Caco-2 (cell line): ENCODE results near the gene LIN28A. TPM values are rescaled to one million over a fixed set of nuclear protein-coding genes. Genes with fewer than 3 reads are reported as not detected.

Experiments used
- BruUV-seq: library from RNA; stranded (reverse); fragments of 400-500 nt; replicated peaks from 2 replicates; lab custom pipeline; 2021; lab: Mats Ljungman, UMichigan
- CTCF ChIA-PET: fragments of 300-600 bp; sonication (Branson Sonifier 250); formaldehyde crosslinking; loops from one replicate; lab custom pipeline; 2022; ENCODE audit warnings: antibody characterized with exemption; lab: Charles Lee
- POLR2A ChIA-PET: fragments of 300-600 bp; sonication (Branson Sonifier 250); formaldehyde crosslinking; loops from one replicate; lab custom pipeline; 2022; ENCODE audit warnings: antibody characterized with exemption; lab: Charles Lee
- DNase-seq, 2 experiments: peaks; one replicate each; pipeline versions ENCODE4 v3.0.0 to v3.0.0-alpha.2; 2020 to 2022
- H3K27me3 ChIP-seq: replicated peaks from 2 replicates; pipeline ENCODE4 v1.6.0; 2011; ENCODE audit warnings: low read length; ENCODE audit not compliant: control insufficient read depth, insufficient read depth
- H3K36me3 ChIP-seq: 2 replicates; pipeline ENCODE4 v1.5.1; 2011; ENCODE audit warnings: low read length; ENCODE audit not compliant: control insufficient read depth, insufficient read depth
- H3K4me1 ChIP-seq: fragments of 250-450 bp; sonication (Bioruptor Pico); 2 replicates; pipeline ENCODE4 v1.5.1; 2020; ENCODE audit warnings: mild to moderate bottlenecking
- H3K4me3 ChIP-seq: 2 replicates; pipeline ENCODE4 v1.5.1; 2011; ENCODE audit warnings: low read depth, mild to moderate bottlenecking, control low read depth, low read length
- H3K9me3 ChIP-seq: fragments of 250-450 bp; sonication (Bioruptor Pico); 2 replicates; pipeline ENCODE4 v1.5.1; 2020; ENCODE audit warnings: mild to moderate bottlenecking, moderate library complexity
- H3K27ac Mint-ChIP-seq: one replicate; pipeline ENCODE4 v1.8.0; 2022; ENCODE audit warnings: mixed read lengths; ENCODE audit not compliant: unreplicated experiment
- H3K27me3 Mint-ChIP-seq: one replicate; pipeline ENCODE4 v1.8.0; 2022; ENCODE audit warnings: mixed read lengths; ENCODE audit not compliant: insufficient read depth, unreplicated experiment
- H3K36me3 Mint-ChIP-seq: one replicate; pipeline ENCODE4 v1.8.0; 2022; ENCODE audit warnings: mild to moderate bottlenecking, mixed read lengths; ENCODE audit not compliant: insufficient read depth, unreplicated experiment
- H3K4me1 Mint-ChIP-seq: one replicate; pipeline ENCODE4 v1.8.0; 2022; ENCODE audit warnings: low read depth, mixed read lengths; ENCODE audit not compliant: unreplicated experiment
- H3K4me3 Mint-ChIP-seq: one replicate; pipeline ENCODE4 v1.8.0; 2022; ENCODE audit warnings: mild to moderate bottlenecking, moderate library complexity, mixed read lengths; ENCODE audit not compliant: unreplicated experiment
- H3K9me3 Mint-ChIP-seq: one replicate; pipeline ENCODE4 v1.8.0; 2022; ENCODE audit warnings: mixed read lengths; ENCODE audit not compliant: unreplicated experiment
- intact Hi-C: fragments of 100-400 bp; cut with micrococcal nuclease; formaldehyde crosslinking; loops from one replicate; pipeline ENCODE4 v1.10.0; 2022; ENCODE audit not compliant: unreplicated experiment
- total RNA-seq: library from RNA; stranded (reverse); gene quantifications from 2 replicates; pipeline ENCODE4 v1.2.3, GENCODE V29; 2022
- TF ChIP-seq, protein P1 (sequence below), 2 experiments: fragments of 200-600 bp in 1 of 2; IDR thresholded peaks; 1 replicate in 1 of 2; 2 replicates in 1 of 2; pipeline versions ENCODE4 v1.5.1 to v1.8.0; 2011 to 2022; ENCODE audit warnings: antibody characterized with exemption in 1 of 2, control low read depth in 1 of 2, inconsistent platforms in 1 of 2, low read depth in 1 of 2, low read length in 1 of 2, mild to moderate bottlenecking in 1 of 2, moderate library complexity in 1 of 2; ENCODE audit not compliant: insufficient read depth in 1 of 2, severe bottlenecking in 1 of 2, unreplicated experiment in 1 of 2

The LIN28A gene
- total RNA-seq, 1 experiment from 2014 or later = 5.7 TPM

DNA sequence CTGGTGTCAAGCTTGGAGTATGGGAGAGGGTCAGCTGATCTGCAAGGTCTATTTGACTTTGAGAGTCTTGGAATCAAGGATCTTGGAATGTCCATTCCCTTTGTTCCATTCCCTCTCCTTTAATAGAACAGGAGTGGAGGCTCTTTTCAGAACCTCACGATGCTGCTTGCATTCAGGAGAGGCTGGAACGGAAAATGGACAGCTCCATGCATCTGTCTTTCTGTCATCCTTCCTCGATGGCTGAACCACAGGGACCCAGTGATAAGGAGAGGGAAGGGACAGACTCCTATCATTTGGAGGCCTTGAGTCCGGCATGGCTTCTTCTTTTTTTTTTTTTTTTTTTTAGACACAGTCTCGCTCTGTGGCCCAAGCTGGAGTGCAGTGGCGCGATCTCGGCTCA lies 14.9 kb upstream of the LIN28A start:
- CTCF ChIA-PET = interaction anchor here (0.5 to 1.0 kb wide), 3 partner anchors 10 to 36 kb away, joined by 3 to 9 read pairs (median 4); no protein-coding TSS in a partner anchor
- Histone ChIP-seq H3K9me3 (no peaks in the 10 kb centered on the region), H3K36me3 (no peaks in the 10 kb centered on the region), H3K4me3 (no peak overlapping the region), H3K4me1 (no peaks in the 10 kb centered on the region), H3K27me3 (no peaks in the 10 kb centered on the region)
- TF ChIP-seq, protein P1, sequence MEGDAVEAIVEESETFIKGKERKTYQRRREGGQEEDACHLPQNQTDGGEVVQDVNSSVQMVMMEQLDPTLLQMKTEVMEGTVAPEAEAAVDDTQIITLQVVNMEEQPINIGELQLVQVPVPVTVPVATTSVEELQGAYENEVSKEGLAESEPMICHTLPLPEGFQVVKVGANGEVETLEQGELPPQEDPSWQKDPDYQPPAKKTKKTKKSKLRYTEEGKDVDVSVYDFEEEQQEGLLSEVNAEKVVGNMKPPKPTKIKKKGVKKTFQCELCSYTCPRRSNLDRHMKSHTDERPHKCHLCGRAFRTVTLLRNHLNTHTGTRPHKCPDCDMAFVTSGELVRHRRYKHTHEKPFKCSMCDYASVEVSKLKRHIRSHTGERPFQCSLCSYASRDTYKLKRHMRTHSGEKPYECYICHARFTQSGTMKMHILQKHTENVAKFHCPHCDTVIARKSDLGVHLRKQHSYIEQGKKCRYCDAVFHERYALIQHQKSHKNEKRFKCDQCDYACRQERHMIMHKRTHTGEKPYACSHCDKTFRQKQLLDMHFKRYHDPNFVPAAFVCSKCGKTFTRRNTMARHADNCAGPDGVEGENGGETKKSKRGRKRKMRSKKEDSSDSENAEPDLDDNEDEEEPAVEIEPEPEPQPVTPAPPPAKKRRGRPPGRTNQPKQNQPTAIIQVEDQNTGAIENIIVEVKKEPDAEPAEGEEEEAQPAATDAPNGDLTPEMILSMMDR (IDR thresholded peaks at IDR 0.05; ENCODE audit: insufficient read depth in 1 of 2, low read depth in 1 of 2, low read length in 1 of 2, severe bottlenecking in 1 of 2, unreplicated experiment in 1 of 2) = no peak
- H3K27ac Mint-ChIP-seq = no peak overlapping the region
- intact Hi-C loops = no loop called here
- H3K9me3 Mint-ChIP-seq = no peaks in the 10 kb centered on the region
- DNase-seq = no peak
- H3K36me3 Mint-ChIP-seq = peaks cover 11% of the 10 kb centered on the region
- no peaks in the 10 kb centered on the region for H3K27me3 Mint-ChIP-seq
- H3K4me1 Mint-ChIP-seq = peaks cover 7% of the 10 kb centered on the region
- no peak overlapping the region for H3K4me3 Mint-ChIP-seq
- BruUV-seq = no TSS peak
- POLR2A ChIA-PET = no interaction called here

DNA sequence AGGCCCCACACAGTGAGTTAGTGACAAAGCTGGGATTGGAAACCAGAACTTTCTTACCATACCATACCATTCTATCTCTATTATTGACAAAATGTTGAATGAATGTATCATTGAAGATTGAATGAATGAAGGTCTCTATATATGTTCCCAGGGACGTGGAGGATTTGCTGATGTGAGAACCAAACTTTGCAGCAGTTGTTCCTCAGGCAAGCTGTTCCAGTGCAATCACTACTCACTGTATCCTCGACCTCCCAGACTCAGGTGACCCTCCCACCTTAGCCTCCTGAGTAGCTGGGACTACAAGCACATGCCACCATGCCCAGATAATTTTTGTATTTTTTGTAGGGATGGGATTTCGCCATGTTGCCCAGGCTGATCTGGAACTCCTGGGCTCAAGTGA lies 11.6 kb upstream of the LIN28A start:
- intact Hi-C loops = no loop called here
- Mint-ChIP-seq H3K9me3 (no peaks in the 10 kb centered on the region), H3K27me3 (no peaks in the 10 kb centered on the region), H3K4me1 (no peaks in the 10 kb centered on the region), H3K27ac (no peak overlapping the region), H3K36me3 (peaks cover 6% of the 10 kb centered on the region), H3K4me3 (no peak overlapping the region)
- H3K9me3 ChIP-seq = no peaks in the 10 kb centered on the region
- H3K4me1 ChIP-seq = no peaks in the 10 kb centered on the region
- BruUV-seq = no TSS peak
- H3K4me3 ChIP-seq = no peak overlapping the region
- no peak for DNase-seq
- H3K27me3 ChIP-seq = no peaks in the 10 kb centered on the region
- no peaks in the 10 kb centered on the region for H3K36me3 ChIP-seq
- ChIA-PET CTCF (interaction anchor here (0.7 kb wide), 1 partner anchor 929 kb away, joined by 4 read pairs; no protein-coding TSS in a partner anchor), POLR2A (no interaction called here)
- TF ChIP-seq, protein P1 (IDR thresholded peaks at IDR 0.05; ENCODE audit: insufficient read depth in 1 of 2, low read depth in 1 of 2, low read length in 1 of 2, severe bottlenecking in 1 of 2, unreplicated experiment in 1 of 2) = no peak

GRCh38 chr1:26401891-26402290 lies 8.7 kb upstream of the LIN28A start:
- BruUV-seq = no TSS peak
- H3K4me1 ChIP-seq = no peaks in the 10 kb centered on the region
- POLR2A ChIA-PET = no interaction called here

More at GRCh38 chr1:26401891-26402290, 8.7 kb upstream of the LIN28A start:
- intact Hi-C loops = no loop called here
- TF ChIP-seq, protein P1 (IDR thresholded peaks at IDR 0.05; ENCODE audit: insufficient read depth in 1 of 2, low read depth in 1 of 2, low read length in 1 of 2, severe bottlenecking in 1 of 2, unreplicated experiment in 1 of 2) = no peak
- peaks cover 6% of the 10 kb centered on the region for H3K36me3 Mint-ChIP-seq
- no peaks in the 10 kb centered on the region for H3K4me1 Mint-ChIP-seq
- H3K9me3 ChIP-seq = no peaks in the 10 kb centered on the region
- CTCF ChIA-PET = no interaction called here
- no peaks in the 10 kb centered on the region for H3K27me3 ChIP-seq
- H3K4me3 Mint-ChIP-seq = no peak overlapping the region
- DNase-seq = no peak
- H3K27me3 Mint-ChIP-seq = no peaks in the 10 kb centered on the region
- no peaks in the 10 kb centered on the region for H3K9me3 Mint-ChIP-seq
- no peak overlapping the region for H3K27ac Mint-ChIP-seq
- H3K4me3 ChIP-seq = no peak overlapping the region
- no peaks in the 10 kb centered on the region for H3K36me3 ChIP-seq
